Smooth muscle cell (in vitro differentiated cells): ENCODE measurements around the gene CRYZ. TPM values are rescaled to one million over a fixed set of nuclear protein-coding genes. Genes with fewer than 3 reads are reported as not detected.
A peak's percentile ranks its signal among the peaks of the same experiment; 100 is the strongest.
"Not testable (repeated sequence)": the region's sequence is repeated elsewhere in the genome, so short reads cannot be mapped to it uniquely, and the experiment has no call there.

Experiments used
- DNase-seq: peaks from one replicate; lab custom pipeline; 2025; ENCODE audit not compliant: unreplicated experiment; lab: John Stamatoyannopoulos, UW
- H2AFZ ChIP-seq: fragments of 200-600 bp; sonication (generic); 2 replicates; pipeline ENCODE4 v1.6.0; 2016; ENCODE audit warnings: antibody characterized with exemption, low read depth, mild to moderate bottlenecking
- H3F3A ChIP-seq: fragments of 200-600 bp; sonication (generic); 2 replicates; pipeline ENCODE4 v1.6.0; 2017; ENCODE audit warnings: antibody characterized with exemption, low read depth
- H3K27ac ChIP-seq: fragments of 200-600 bp; sonication (generic); 2 replicates; pipeline ENCODE4 v1.5.1; 2016; ENCODE audit warnings: low read depth, mild to moderate bottlenecking
- H3K27me3 ChIP-seq: fragments of 200-600 bp; sonication (generic); 2 replicates; pipeline ENCODE4 v1.6.1; 2016; ENCODE audit warnings: low read depth, mild to moderate bottlenecking
- H3K36me3 ChIP-seq: fragments of 200-600 bp; sonication (generic); 2 replicates; pipeline ENCODE4 v1.5.1; 2016; ENCODE audit warnings: low read depth
- H3K4me1 ChIP-seq: fragments of 200-600 bp; sonication (generic); 2 replicates; pipeline ENCODE4 v1.5.1; 2016; ENCODE audit warnings: low read depth
- H3K4me2 ChIP-seq: fragments of 200-600 bp; sonication (generic); 2 replicates; pipeline ENCODE4 v1.6.0; 2016; ENCODE audit warnings: mild to moderate bottlenecking
- H3K4me3 ChIP-seq: fragments of 200-600 bp; sonication (generic); 2 replicates; pipeline ENCODE4 v1.5.1; 2016; ENCODE audit warnings: mild to moderate bottlenecking
- H3K79me2 ChIP-seq: fragments of 200-600 bp; sonication (generic); 2 replicates; pipeline ENCODE4 v1.6.0; 2016; ENCODE audit warnings: low read depth, mild to moderate bottlenecking
- H3K9ac ChIP-seq: fragments of 200-600 bp; sonication (generic); 2 replicates; pipeline ENCODE4 v1.6.0; 2016; ENCODE audit warnings: low read depth
- H3K9me3 ChIP-seq: fragments of 200-600 bp; sonication (generic); replicated peaks from 2 replicates; pipeline ENCODE4 v1.5.1; 2016; ENCODE audit warnings: low read depth
- H4K20me1 ChIP-seq: fragments of 200-600 bp; sonication (generic); 2 replicates; pipeline ENCODE4 v1.6.0; 2016; ENCODE audit warnings: low read depth
- CTCF ChIP-seq: fragments of 200-600 bp; sonication (generic); IDR thresholded peaks from 2 replicates; pipeline ENCODE4 v1.5.1; 2017; ENCODE audit warnings: borderline replicate concordance, mild to moderate bottlenecking, antibody characterized with exemption; ENCODE audit not compliant: insufficient read depth, poor library complexity, severe bottlenecking
- WGBS: methylation state at CpG from one replicate; pipeline ENCODE4 v1.1.7; 2016; ENCODE audit warnings: low lambda C conversion rate; 5-methylcytosine and 5-hydroxymethylcytosine counted together
- polyA plus RNA-seq: library from polyadenylated mRNA; unstranded; fragments of >200 nt; fragmentation: Nextera tagmentation; extraction: Ambion mirVana; gene quantifications from 2 replicates; pipeline ENCODE4 v1.2.1, GENCODE V29; 2016
- total RNA-seq: library from RNA; depleted of rRNA; stranded (reverse); fragments of >200 nt; gene quantifications from 2 replicates; pipeline ENCODE4 v1.2.3, GENCODE V29; 2014

The CRYZ gene
- total and polyA plus RNA-seq, 2 experiments from 2014 or later, result not detected

GRCh38 chr1:74677926-74678325, 54.9 kb downstream of the CRYZ start:
- H3K36me3 ChIP-seq, result no peaks in the 10 kb centered on the region
- H3K79me2 ChIP-seq, result no peaks in the 10 kb centered on the region
- no peak overlapping the region for H2AFZ ChIP-seq
- H4K20me1 ChIP-seq, result no peaks in the 10 kb centered on the region
- DNase-seq, result no peak
- no peak overlapping the region for H3K9ac ChIP-seq
- peaks cover 29% of the 10 kb centered on the region for H3K27me3 ChIP-seq
- no peak overlapping the region for H3K4me2 ChIP-seq
- no peak overlapping the region for H3K27ac ChIP-seq
- no peaks in the 10 kb centered on the region for H3K9me3 ChIP-seq
- no peak for TF ChIP-seq CTCF
- no peaks in the 10 kb centered on the region for H3K4me1 ChIP-seq
- no peaks in the 10 kb centered on the region for H3F3A ChIP-seq
- no peak overlapping the region for H3K4me3 ChIP-seq

GRCh38 chr1:74674278-74675048, 58.4 kb downstream of the CRYZ start:
- no peaks in the 10 kb centered on the region for H3K9me3 ChIP-seq
- H4K20me1 ChIP-seq, result no peaks in the 10 kb centered on the region
- no peak overlapping the region for H3K27ac ChIP-seq
- no peaks in the 10 kb centered on the region for H3F3A ChIP-seq
- WGBS, result 52% methylated on average over 6 of the region's 6 CpGs
- H2AFZ ChIP-seq, result no peak overlapping the region
- TF ChIP-seq CTCF, result no peak
- no peaks in the 10 kb centered on the region for H3K4me1 ChIP-seq
- peaks cover 35% of the 10 kb centered on the region for H3K27me3 ChIP-seq
- peak overlapping the region; percentile 48 for H3K4me3 ChIP-seq
- no peak for DNase-seq
- H3K4me2 ChIP-seq, result peak overlapping the region; percentile 91
- H3K79me2 ChIP-seq, result no peaks in the 10 kb centered on the region
- H3K9ac ChIP-seq, result no peak overlapping the region
- no peaks in the 10 kb centered on the region for H3K36me3 ChIP-seq

GRCh38 chr1:74673351-74674111, 59.3 kb downstream of the CRYZ start, which contains the start of gene ERICH3:
ERICH3 (minus strand) TSS chr1:74673792; CDS start chr1:74673519, 273 bp downstream.
- no peaks in the 10 kb centered on the region for H3K36me3 ChIP-seq
- TF ChIP-seq CTCF, result no peak
- H3K4me1 ChIP-seq, result no peaks in the 10 kb centered on the region
- H3K79me2 ChIP-seq, result no peaks in the 10 kb centered on the region
- H3F3A ChIP-seq, result no peaks in the 10 kb centered on the region
- no peaks in the 10 kb centered on the region for H3K9me3 ChIP-seq
- H3K27ac ChIP-seq, result no peak within 1 kb of the TSS
- H3K4me3 ChIP-seq, result peak within 1 kb of the TSS; percentile 48
- H3K4me2 ChIP-seq, result peak within 1 kb of the TSS; percentile 91
- H3K9ac ChIP-seq, result no peak within 1 kb of the TSS
- DNase-seq, result no peak
- H2AFZ ChIP-seq, result peak within 1 kb of the TSS; percentile 62
- 18% methylated on average over 22 of the region's 44 CpGs for WGBS
- H4K20me1 ChIP-seq, result no peaks in the 10 kb centered on the region
- peaks cover 35% of the 10 kb centered on the region for H3K27me3 ChIP-seq

- not testable (repeated sequence) for H4K20me1 ChIP-seq, H3K4me2 ChIP-seq, H3K27ac ChIP-seq, H3K79me2 ChIP-seq, H2AFZ ChIP-seq, H3K4me3 ChIP-seq, H3K4me1 ChIP-seq, DNase-seq, H3K9me3 ChIP-seq, H3K9ac ChIP-seq, H3F3A ChIP-seq, H3K36me3 ChIP-seq
- peaks cover 32% of the 10 kb centered on the region for H3K27me3 ChIP-seq
- WGBS, result 90% methylated on average over 3 of the region's 3 CpGs
These were observed 62.0 kb downstream of the CRYZ start for GRCh38 chr1:74670866-74671265.

Other genes starting within 250 kb of the CRYZ start
- not detected in 2 replicates for gene LRRC53, start 220.4 kb downstream of the CRYZ start, total RNA-seq
- gene LRRC53, start 220.4 kb downstream of the CRYZ start, polyA plus RNA-seq, result not detected in 2 replicates
- not detected in 2 replicates for gene ERICH3, start 59.3 kb downstream of the CRYZ start, total RNA-seq
- gene ERICH3, start 59.3 kb downstream of the CRYZ start, polyA plus RNA-seq, result not detected in 2 replicates
- gene TYW3, start 102 bp upstream of the CRYZ start, total RNA-seq, result not detected in 2 replicates
- not detected in 2 replicates for gene TYW3, start 102 bp upstream of the CRYZ start, polyA plus RNA-seq